ENCODE results near the gene NPFFR1.

DNA sequence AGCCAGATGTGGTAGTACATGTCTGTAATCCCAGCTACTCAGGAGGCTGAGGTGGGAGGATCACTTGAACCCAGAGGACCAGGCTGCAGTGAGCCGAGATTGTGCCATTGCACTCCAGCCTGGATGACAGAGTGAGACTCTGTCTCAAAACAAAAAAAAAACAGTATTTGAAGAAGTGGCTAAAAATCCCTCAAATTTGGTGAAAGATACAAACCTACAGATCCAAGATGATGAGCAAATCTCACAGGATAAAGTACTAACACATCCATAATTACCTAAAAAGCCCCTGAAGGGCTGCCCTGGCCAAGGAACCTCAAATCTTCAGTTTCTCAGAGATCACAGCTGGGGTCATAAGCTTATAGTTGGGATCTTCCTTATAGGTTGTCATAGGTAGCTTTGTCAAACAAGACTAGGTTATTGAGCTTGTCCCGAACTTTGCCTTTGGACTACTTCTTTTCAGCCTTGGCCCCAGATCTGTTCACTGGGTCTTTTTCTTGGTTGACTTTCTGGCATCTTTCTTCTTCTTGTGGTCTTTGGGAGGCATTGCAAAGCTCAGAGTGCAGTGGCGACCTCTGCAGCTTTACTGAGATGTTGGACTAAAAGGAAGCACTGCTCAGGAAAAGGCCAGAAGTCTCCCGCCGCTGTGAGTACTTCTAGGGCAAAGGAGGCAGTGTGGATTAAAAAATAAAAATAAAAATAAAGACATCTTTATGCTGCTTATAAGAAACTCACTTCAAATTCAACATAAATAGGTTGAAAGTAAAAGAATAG lies 84.9 kb downstream of the NPFFR1 start:
- TF ChIP-seq, protein P1, sequence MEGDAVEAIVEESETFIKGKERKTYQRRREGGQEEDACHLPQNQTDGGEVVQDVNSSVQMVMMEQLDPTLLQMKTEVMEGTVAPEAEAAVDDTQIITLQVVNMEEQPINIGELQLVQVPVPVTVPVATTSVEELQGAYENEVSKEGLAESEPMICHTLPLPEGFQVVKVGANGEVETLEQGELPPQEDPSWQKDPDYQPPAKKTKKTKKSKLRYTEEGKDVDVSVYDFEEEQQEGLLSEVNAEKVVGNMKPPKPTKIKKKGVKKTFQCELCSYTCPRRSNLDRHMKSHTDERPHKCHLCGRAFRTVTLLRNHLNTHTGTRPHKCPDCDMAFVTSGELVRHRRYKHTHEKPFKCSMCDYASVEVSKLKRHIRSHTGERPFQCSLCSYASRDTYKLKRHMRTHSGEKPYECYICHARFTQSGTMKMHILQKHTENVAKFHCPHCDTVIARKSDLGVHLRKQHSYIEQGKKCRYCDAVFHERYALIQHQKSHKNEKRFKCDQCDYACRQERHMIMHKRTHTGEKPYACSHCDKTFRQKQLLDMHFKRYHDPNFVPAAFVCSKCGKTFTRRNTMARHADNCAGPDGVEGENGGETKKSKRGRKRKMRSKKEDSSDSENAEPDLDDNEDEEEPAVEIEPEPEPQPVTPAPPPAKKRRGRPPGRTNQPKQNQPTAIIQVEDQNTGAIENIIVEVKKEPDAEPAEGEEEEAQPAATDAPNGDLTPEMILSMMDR (conservative IDR thresholded peaks at IDR 0.05; ENCODE audit: low read depth, low read length), result no peak
- no peak for TF ChIP-seq EZH2 (IDR thresholded peaks at IDR 0.05; ENCODE audit: borderline replicate concordance, low read depth, low read length, poor library complexity, severe bottlenecking)
